Measurements from ENCODE around the gene FOXI1.

FOXI1 gene

GRCh38 chr5:170105642-170106611 lies at the start of gene FOXI1:
FOXI1 (plus strand) TSS chr5:170105897; CDS start chr5:170105958, 61 bp downstream.
- no peak for DNase-seq

- no peak for DNase-seq
Observed at GRCh38 chr5:170056561-170057267, 49.0 kb upstream of the FOXI1 start.

GRCh38 chr5:170057311-170057710 lies 48.4 kb upstream of the FOXI1 start:
- DNase-seq: no peak

GRCh38 chr5:170059221-170059620 lies 46.5 kb upstream of the FOXI1 start:
- no peak for DNase-seq

GRCh38 chr5:170067152-170067551 lies 38.5 kb upstream of the FOXI1 start:
- DNase-seq: no peak

DNA sequence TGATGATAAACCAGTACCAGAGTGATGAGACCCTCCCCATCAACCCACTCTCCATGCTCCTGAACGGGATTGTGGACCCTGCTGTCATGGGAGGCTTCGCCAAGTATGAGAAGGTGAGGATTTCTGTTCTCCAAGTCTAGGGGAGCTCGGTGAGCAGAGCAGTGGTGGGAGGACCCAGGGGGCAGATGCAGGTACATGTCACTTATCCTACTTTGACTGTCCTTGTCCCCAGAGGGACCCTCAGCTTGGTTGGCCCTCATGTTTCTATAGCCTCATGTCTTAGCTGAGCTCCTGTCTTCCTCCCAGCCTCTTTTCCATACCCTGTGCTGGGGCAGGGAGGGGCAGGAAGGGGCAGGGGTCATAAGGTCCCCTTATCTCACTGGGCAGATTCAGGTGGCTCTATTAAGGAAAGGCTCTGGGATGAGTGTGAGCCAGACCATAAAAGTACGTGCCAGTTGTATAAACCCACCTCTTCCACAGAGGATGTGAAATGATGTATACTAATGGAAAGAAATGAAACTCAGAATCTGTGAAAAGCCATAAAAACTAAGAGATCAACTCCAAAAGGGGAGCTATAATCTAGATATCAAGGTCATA lies 38.0 kb upstream of the FOXI1 start:
- no peak for DNase-seq

DNA sequence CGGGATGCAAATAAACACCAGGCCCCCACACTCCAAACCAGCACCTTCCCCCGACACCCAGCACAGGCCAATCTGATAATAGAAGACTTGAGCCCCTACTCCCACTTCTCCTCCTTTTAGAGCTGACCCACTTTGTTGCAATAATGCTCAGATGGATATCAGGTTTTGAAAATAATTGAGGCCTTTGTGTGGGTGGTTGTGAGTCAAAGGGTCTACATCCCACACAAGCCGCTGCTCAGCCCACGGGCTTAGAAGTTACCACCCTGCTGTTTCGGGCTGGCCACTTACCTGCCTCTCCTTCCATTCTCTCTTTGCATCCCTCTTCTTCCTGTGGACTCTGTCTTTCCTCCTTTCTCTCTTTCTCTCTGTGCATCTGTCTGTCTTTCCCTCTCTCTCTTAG lies 36.2 kb upstream of the FOXI1 start:
- DNase-seq: no peak

- no peak for DNase-seq
Observed at GRCh38 chr5:170070556-170071412, 34.9 kb upstream of the FOXI1 start.

DNA sequence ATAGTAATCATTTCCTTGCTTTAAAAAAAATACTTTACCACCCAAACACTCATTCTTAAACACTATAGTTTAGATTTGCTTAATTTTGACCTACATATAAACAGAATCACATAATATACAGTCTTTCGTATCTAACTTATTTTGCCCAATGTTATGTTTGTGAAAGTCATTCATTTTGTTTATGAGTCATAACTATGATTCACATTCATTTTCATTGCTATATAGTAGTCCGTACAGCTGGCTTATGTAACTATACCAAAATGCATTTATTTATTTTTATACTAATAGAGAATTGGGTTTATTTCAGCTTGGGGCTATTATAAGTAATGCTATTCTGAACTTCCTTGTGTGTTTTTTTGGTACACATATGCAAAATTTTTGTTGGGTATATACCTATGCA lies 33.9 kb upstream of the FOXI1 start:
- DNase-seq: no peak

DNA sequence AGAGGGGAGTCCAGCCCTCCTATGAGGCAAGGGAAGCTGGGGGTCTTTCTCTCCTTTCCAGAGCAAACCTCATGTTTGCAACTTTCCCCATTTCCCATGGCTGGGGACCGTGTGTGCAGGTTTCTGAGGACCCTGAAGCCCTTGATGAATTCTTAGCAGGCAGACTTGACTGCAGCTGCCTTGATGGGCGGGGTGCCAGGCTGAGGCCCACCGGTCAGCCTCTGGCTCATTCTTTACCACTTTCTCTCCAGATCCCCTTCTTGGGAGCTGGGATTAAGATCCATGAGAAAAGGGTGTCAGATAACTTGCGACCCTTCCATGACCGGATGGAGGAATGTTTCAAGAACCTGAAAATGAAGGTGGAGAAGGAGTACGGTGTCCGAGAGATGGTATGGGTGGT lies 30.0 kb upstream of the FOXI1 start:
- DNase-seq: no peak

DNA sequence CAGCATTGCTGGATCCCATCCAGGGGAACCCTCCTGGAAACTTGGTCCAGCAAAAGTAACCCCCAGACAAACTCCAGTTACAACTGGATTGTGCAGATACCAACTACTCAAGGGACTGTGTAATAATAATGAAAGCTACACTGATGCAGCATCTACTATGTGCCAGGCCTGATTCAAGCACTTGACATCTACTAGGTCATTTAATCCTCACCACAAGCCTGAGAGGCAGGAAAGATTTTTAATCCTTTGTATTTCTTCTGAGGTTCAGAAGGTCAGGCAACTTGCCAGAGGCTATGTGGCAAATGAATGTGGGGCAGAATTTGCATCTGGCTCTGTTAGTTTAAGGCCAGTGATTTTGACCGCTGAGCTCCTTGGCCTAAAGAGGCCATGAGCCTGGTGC lies 29.5 kb upstream of the FOXI1 start:
- no peak for DNase-seq

DNA sequence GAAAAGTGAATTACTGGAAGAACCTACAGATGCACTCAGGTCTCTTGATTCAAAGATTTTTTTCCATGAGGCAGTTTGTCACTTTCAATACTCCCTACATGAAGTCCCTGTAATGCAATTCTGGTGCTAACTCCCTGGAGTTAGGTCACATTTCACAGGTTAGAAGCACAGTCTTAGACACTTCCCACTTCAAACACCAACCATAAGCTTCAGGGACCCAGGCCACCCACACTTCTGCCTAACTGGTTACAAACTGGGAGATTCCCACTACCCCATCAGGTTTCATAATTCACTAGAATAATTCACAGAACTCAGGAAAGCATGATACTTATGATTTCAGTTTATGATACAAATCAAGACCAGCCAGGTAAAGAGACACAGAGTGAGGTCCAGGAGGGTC lies 29.0 kb upstream of the FOXI1 start:
- DNase-seq: no peak

DNA sequence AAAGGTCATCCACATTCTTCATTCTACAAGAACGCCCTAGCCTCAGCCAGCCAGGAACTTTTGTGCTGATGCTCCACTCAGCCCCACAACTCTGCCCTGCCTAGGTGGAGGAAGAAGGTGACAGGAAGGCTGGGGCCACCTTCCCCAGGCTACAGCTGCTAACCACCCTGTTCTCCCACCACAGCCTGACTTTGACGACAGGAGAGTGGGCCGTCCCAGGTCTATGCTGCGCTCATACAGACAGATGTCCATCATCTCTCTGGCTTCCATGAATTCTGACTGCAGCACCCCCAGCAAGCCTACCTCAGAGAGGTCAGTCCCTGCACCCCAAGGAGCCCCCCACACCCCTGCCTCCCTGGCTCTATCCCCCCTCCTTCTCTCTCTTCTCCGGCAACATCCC lies 28.2 kb upstream of the FOXI1 start:
- no peak for DNase-seq

- no peak for DNase-seq
Observed at GRCh38 chr5:170078458-170078857, 27.2 kb upstream of the FOXI1 start.

GRCh38 chr5:170078931-170079330 lies 26.8 kb upstream of the FOXI1 start:
- DNase-seq: no peak

- no peak for DNase-seq
Observed at GRCh38 chr5:170080217-170080616, 25.5 kb upstream of the FOXI1 start.

DNA sequence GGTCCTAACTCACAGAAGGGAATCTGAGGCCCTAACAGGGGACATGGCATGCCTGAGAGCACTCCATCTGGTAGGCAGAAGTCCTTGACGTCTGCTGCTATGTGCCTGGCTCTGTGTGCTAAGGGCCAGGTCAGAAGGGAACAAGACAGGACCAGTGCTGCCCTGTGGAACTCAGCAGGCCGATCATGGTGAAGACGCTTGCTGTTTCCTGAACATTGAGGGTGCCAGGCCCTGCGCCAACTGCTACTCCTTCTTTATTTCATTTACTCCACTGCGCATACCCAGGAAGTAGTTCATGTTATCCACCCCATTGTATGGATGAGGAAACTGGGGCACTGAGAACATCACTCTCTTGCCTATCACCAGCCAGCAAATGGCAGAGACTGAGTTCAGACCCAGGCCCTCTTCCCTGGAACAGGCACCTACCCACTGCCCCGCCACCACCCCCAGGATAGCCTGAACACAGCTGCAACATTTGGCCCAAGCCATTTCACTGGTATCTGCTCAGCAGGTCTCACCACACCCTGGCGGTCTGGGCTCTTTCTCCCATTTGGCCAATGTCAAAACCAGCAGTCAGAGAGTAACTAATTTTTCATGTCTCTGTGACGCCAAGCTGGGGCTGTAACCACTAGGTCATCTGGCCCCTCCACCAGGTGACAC lies 24.8 kb upstream of the FOXI1 start:
- no peak for DNase-seq

DNA sequence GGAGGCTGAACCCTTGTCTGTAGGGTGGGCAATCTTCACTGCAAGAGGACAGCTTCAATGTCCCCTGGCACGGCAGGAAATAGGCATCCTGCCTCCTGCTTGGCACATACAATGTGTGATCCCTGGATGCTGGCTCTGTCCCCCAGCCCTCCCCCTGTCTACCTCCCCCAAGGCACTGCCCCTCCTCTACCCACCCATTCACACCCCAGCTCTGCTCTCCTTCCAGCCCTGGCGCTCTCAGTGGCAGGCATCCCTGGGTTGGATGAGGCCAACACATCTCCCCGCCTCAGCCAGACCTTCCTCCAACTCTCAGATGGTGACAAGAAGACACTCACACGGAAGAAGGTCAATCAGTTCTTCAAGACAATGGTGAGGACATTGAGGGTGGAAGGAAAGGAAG lies 24.1 kb upstream of the FOXI1 start:
- DNase-seq: no peak

GRCh38 chr5:170082701-170083100 lies 23.0 kb upstream of the FOXI1 start:
- no peak for DNase-seq

GRCh38 chr5:170087168-170087817 lies 18.4 kb upstream of the FOXI1 start:
- no peak for DNase-seq

GRCh38 chr5:170092455-170093101 lies 13.1 kb upstream of the FOXI1 start:
- DNase-seq: no peak
